GM21825 (cell line): ENCODE data around the gene CAMTA1.

Experiments
- ATAC-seq: cut with Tn5 transposase; IDR thresholded peaks from one replicate; pipeline ENCODE4 v1.9.1; 2021; ENCODE audit warnings: mild to moderate bottlenecking, moderate library complexity; ENCODE audit not compliant: unreplicated experiment

The CAMTA1 gene

GRCh38 chr1:7493711-7494454 is 708.6 kb downstream of the CAMTA1 start:
- no peak for ATAC-seq

- ATAC-seq: no peak
Observed at GRCh38 chr1:7495962-7496361, 710.7 kb downstream of the CAMTA1 start.

GRCh38 chr1:7497107-7497637 is 711.9 kb downstream of the CAMTA1 start:
- no peak for ATAC-seq

GRCh38 chr1:7500381-7501083 is 715.3 kb downstream of the CAMTA1 start:
- ATAC-seq: no peak

GRCh38 chr1:7501084-7501491 is 715.8 kb downstream of the CAMTA1 start:
- no peak for ATAC-seq

GRCh38 chr1:7501723-7502603 is 716.7 kb downstream of the CAMTA1 start:
- ATAC-seq: no peak

GRCh38 chr1:7503691-7504437 is 718.6 kb downstream of the CAMTA1 start:
- ATAC-seq: no peak

GRCh38 chr1:7504438-7504720 is 719.1 kb downstream of the CAMTA1 start:
- ATAC-seq: no peak

- no peak for ATAC-seq
Observed at GRCh38 chr1:7505094-7505770, 720.0 kb downstream of the CAMTA1 start.

GRCh38 chr1:7505771-7506453 is 720.7 kb downstream of the CAMTA1 start:
- ATAC-seq: no peak

GRCh38 chr1:7506454-7507284 is 721.4 kb downstream of the CAMTA1 start:
- no peak for ATAC-seq

- no peak for ATAC-seq
Observed at GRCh38 chr1:7507285-7508019, 722.2 kb downstream of the CAMTA1 start.

GRCh38 chr1:7508052-7508933 is 723.0 kb downstream of the CAMTA1 start:
- no peak for ATAC-seq

- ATAC-seq: no peak
Observed at GRCh38 chr1:7508934-7509519, 723.8 kb downstream of the CAMTA1 start.

- ATAC-seq: no peak
Observed at GRCh38 chr1:7509598-7509997, 724.3 kb downstream of the CAMTA1 start.

- no peak for ATAC-seq
Observed at GRCh38 chr1:7510389-7510931, 725.2 kb downstream of the CAMTA1 start.
